ENCODE measurements around the gene DYNLT2. TPM values are rescaled to one million over a fixed set of nuclear protein-coding genes. Genes with fewer than 3 reads are reported as not detected.

DYNLT2 gene
- polyA plus RNA-seq, 1 of the 3 experiments (the other 2 are of a cell fraction), result 0.81 TPM

DNA sequence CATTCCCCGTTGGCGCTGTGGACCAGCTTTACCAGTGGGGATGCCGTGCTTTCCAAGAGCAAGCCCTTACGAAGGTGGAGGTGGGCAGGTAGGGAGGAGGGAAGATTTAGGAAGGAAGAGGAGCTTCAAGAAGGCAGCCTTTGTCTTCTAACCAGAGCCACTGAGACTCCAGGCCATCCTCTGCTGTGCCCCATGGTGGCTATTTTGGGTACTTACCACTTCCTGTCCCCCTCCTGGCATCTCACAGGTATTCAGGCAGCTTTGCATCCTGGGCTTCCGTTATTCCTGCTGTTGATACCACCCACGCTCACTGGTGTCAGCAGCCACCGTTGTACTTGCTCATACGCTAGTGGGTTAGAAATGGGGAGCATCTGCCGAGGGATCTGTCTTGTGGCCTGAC lies 23.0 kb upstream of the DYNLT2 start:
- Histone ChIP-seq H3F3A (replicated peaks; ENCODE audit: insufficient read depth) (no peaks in the 10 kb centered on the region), H3K9me2 (no peaks in the 10 kb centered on the region), H3K79me2 (ENCODE audit: insufficient read depth) (no peaks in the 10 kb centered on the region), H3K27me3 (ENCODE audit: insufficient read depth) (no peaks in the 10 kb centered on the region), H3K4me1 (ENCODE audit: control insufficient read depth in 1 of 2, insufficient read depth in 2 of 2, low read depth in 1 of 2, low read length in 1 of 2) (no peaks in the 10 kb centered on the region), H3K4me3 (ENCODE audit: low read depth in 2 of 2, low read length in 1 of 2) (no peak overlapping the region), H3K9me3 (no peaks in the 10 kb centered on the region), H3K27ac (ENCODE audit: low read depth in 2 of 2, low read length in 1 of 2) (no peak overlapping the region), H3K9ac (no peak overlapping the region), H4K20me1 (ENCODE audit: insufficient read depth) (no peaks in the 10 kb centered on the region), H3K36me3 (replicated peaks in 1 of 2; ENCODE audit: control insufficient read depth in 1 of 2, insufficient read depth in 2 of 2, low read length in 1 of 2) (peaks cover 16 to 47% of the 10 kb centered on the region in 2 experiments), H2AFZ (ENCODE audit: low read depth) (no peak overlapping the region), H3K4me2 (no peak overlapping the region)
- POLR2A ChIA-PET, result no interaction called here
- TF ChIP-seq FOXJ3 (CRISPR knock-in tag; IDR thresholded peaks at IDR 0.05) (no peak), TCF12 (IDR thresholded peaks at IDR 0.05) (no peak), EZH2phosphoT487 (IDR thresholded peaks at IDR 0.05; ENCODE audit: borderline replicate concordance, low read depth) (no peak), GABPA (IDR thresholded peaks at IDR 0.05; ENCODE audit: low read depth) (no peak), MEF2A (IDR thresholded peaks at IDR 0.05; ENCODE audit: borderline replicate concordance, low read depth) (no peak), TAF1 (IDR thresholded peaks at IDR 0.05; ENCODE audit: borderline replicate concordance, low read depth, low read length) (no peak), TEAD4 (IDR thresholded peaks at IDR 0.05; ENCODE audit: borderline replicate concordance, insufficient read depth) (no peak)
- TF ChIP-seq, protein P1, sequence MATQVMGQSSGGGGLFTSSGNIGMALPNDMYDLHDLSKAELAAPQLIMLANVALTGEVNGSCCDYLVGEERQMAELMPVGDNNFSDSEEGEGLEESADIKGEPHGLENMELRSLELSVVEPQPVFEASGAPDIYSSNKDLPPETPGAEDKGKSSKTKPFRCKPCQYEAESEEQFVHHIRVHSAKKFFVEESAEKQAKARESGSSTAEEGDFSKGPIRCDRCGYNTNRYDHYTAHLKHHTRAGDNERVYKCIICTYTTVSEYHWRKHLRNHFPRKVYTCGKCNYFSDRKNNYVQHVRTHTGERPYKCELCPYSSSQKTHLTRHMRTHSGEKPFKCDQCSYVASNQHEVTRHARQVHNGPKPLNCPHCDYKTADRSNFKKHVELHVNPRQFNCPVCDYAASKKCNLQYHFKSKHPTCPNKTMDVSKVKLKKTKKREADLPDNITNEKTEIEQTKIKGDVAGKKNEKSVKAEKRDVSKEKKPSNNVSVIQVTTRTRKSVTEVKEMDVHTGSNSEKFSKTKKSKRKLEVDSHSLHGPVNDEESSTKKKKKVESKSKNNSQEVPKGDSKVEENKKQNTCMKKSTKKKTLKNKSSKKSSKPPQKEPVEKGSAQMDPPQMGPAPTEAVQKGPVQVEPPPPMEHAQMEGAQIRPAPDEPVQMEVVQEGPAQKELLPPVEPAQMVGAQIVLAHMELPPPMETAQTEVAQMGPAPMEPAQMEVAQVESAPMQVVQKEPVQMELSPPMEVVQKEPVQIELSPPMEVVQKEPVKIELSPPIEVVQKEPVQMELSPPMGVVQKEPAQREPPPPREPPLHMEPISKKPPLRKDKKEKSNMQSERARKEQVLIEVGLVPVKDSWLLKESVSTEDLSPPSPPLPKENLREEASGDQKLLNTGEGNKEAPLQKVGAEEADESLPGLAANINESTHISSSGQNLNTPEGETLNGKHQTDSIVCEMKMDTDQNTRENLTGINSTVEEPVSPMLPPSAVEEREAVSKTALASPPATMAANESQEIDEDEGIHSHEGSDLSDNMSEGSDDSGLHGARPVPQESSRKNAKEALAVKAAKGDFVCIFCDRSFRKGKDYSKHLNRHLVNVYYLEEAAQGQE (IDR thresholded peaks at IDR 0.05; ENCODE audit: low read depth, low read length), result no peak
- TF ChIP-seq, protein P2, sequence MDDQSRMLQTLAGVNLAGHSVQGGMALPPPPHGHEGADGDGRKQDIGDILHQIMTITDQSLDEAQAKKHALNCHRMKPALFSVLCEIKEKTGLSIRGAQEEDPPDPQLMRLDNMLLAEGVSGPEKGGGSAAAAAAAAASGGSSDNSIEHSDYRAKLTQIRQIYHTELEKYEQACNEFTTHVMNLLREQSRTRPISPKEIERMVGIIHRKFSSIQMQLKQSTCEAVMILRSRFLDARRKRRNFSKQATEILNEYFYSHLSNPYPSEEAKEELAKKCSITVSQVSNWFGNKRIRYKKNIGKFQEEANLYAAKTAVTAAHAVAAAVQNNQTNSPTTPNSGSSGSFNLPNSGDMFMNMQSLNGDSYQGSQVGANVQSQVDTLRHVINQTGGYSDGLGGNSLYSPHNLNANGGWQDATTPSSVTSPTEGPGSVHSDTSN (IDR thresholded peaks at IDR 0.05), result no peak
- DNase-seq, result no peak
- CTCF ChIA-PET, result interaction anchor here (0.6 to 5.1 kb wide), 4 partner anchors 9 to 882 kb away, joined by 3 to 26 read pairs (median 4); no protein-coding TSS in a partner anchor
- WGBS (ENCODE audit: low lambda C conversion rate), result 82% methylated on average over 6 of the region's 9 CpGs

DNA sequence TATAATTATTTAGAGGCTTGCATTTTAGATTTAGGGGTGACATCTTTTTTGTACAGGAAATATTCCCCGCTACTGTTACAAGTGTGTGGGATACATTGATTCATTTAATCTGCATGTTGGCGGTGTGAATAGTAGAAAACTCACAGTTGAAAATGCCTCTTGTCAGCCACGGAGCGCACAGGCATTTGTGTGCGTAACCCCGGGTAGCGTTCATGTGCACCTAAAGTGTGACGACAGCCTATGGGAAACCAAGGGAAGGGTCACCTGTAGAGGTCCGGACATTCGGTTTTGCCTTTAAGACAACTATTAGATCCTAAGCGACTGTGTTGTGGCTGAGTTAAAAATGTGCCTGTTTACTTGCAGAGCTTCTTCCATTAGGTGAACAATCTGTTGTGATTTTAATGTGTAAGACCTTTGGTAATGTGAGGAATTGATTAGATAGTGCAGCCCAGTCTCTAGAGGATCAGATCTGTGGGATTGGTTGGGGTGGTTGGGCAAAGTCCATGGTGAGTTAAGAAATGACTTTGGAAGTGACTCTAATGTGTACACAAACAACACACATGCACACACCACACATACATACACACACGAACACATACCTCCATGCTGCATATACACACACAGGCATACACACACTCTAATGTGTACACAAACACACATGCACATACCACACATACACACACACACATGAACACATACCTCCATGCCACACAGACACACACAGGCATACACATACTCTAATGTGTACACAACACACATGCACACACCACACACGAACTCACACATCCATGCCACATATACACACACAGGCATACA lies 15.8 kb upstream of the DYNLT2 start:
- Histone ChIP-seq H3K79me2 (ENCODE audit: insufficient read depth) (no peaks in the 10 kb centered on the region), H3K4me3 (ENCODE audit: low read depth in 2 of 2, low read length in 1 of 2) (no peak overlapping the region), H3K36me3 (replicated peaks in 1 of 2; ENCODE audit: control insufficient read depth in 1 of 2, insufficient read depth in 2 of 2, low read length in 1 of 2) (peaks cover 44 to 57% of the 10 kb centered on the region in 2 experiments), H3K9me2 (no peaks in the 10 kb centered on the region), H3K4me1 (ENCODE audit: control insufficient read depth in 1 of 2, insufficient read depth in 2 of 2, low read depth in 1 of 2, low read length in 1 of 2) (no peaks in the 10 kb centered on the region), H4K20me1 (ENCODE audit: insufficient read depth) (no peaks in the 10 kb centered on the region), H3K9ac (no peak overlapping the region), H3K9me3 (no peaks in the 10 kb centered on the region), H2AFZ (ENCODE audit: low read depth) (no peak overlapping the region), H3F3A (replicated peaks; ENCODE audit: insufficient read depth) (no peaks in the 10 kb centered on the region), H3K27ac (ENCODE audit: low read depth in 2 of 2, low read length in 1 of 2) (no peak overlapping the region), H3K4me2 (no peak overlapping the region), H3K27me3 (ENCODE audit: insufficient read depth) (no peaks in the 10 kb centered on the region)
- POLR2A ChIA-PET, result no interaction called here
- 96% methylated on average over 12 of the region's 13 CpGs for WGBS (ENCODE audit: low lambda C conversion rate)
- no peak for DNase-seq
- CTCF ChIA-PET, result interaction anchor here (1.0 kb wide), 1 partner anchor 14 kb away, joined by 3 read pairs; no protein-coding TSS in a partner anchor
- TF ChIP-seq RFX5 (IDR thresholded peaks at IDR 0.05; ENCODE audit: low read length) (no peak), YY1 (IDR thresholded peaks at IDR 0.05; ENCODE audit: low read depth) (no peak), ELF1 (IDR thresholded peaks at IDR 0.05) (no peak), TCF12 (IDR thresholded peaks at IDR 0.05) (no peak), RXRA (IDR thresholded peaks at IDR 0.05; ENCODE audit: borderline replicate concordance, low read depth) (no peak), RCOR1 (IDR thresholded peaks at IDR 0.05; ENCODE audit: low read length) (no peak), FOXJ3 (CRISPR knock-in tag; IDR thresholded peaks at IDR 0.05) (no peak), NFIC (IDR thresholded peaks at IDR 0.05; ENCODE audit: borderline replicate concordance) (no peak)
- TF ChIP-seq, protein P2 (IDR thresholded peaks at IDR 0.05), result no peak
- TF ChIP-seq, protein P3, sequence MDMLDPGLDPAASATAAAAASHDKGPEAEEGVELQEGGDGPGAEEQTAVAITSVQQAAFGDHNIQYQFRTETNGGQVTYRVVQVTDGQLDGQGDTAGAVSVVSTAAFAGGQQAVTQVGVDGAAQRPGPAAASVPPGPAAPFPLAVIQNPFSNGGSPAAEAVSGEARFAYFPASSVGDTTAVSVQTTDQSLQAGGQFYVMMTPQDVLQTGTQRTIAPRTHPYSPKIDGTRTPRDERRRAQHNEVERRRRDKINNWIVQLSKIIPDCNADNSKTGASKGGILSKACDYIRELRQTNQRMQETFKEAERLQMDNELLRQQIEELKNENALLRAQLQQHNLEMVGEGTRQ (IDR thresholded peaks at IDR 0.05; ENCODE audit: borderline replicate concordance, low read depth, low read length), result no peak
- TF ChIP-seq, protein P4, sequence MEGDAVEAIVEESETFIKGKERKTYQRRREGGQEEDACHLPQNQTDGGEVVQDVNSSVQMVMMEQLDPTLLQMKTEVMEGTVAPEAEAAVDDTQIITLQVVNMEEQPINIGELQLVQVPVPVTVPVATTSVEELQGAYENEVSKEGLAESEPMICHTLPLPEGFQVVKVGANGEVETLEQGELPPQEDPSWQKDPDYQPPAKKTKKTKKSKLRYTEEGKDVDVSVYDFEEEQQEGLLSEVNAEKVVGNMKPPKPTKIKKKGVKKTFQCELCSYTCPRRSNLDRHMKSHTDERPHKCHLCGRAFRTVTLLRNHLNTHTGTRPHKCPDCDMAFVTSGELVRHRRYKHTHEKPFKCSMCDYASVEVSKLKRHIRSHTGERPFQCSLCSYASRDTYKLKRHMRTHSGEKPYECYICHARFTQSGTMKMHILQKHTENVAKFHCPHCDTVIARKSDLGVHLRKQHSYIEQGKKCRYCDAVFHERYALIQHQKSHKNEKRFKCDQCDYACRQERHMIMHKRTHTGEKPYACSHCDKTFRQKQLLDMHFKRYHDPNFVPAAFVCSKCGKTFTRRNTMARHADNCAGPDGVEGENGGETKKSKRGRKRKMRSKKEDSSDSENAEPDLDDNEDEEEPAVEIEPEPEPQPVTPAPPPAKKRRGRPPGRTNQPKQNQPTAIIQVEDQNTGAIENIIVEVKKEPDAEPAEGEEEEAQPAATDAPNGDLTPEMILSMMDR (IDR thresholded peaks at IDR 0.05), result no peak
